NCI-H226 (cell line): Measurements from ENCODE around the gene EBP.
A peak's percentile ranks its signal among the peaks of the same experiment; 100 is the strongest.
"Not testable (repeated sequence)": the region's sequence is repeated elsewhere in the genome, so short reads cannot be mapped to it uniquely, and the experiment has no call there.

Source experiments
- DNase-seq: peaks from one replicate; pipeline ENCODE4 v3.0.0-alpha.2; 2015

The EBP gene

GRCh38 chrX:48531358-48531959 is 9.9 kb downstream of the EBP start:
- DNase-seq, result peak; percentile 63

- no peak for DNase-seq
Observed at GRCh38 chrX:48532161-48532560, 10.6 kb downstream of the EBP start.

- DNase-seq, result no peak
Observed at GRCh38 chrX:48533165-48533564, 11.6 kb downstream of the EBP start.

GRCh38 chrX:48538641-48539344 is 17.2 kb downstream of the EBP start:
- no peak for DNase-seq

GRCh38 chrX:48539345-48540027 is 17.9 kb downstream of the EBP start, which contains the start of gene TBC1D25:
Gene TBC1D25 (plus strand): TSS chrX:48539714. CDS start chrX:48539798, 84 bp downstream.
- DNase-seq, result peak; percentile 86

- no peak for DNase-seq
Observed at GRCh38 chrX:48540028-48540375, 18.4 kb downstream of the EBP start.

- no peak for DNase-seq
Observed at GRCh38 chrX:48540480-48540879, 18.9 kb downstream of the EBP start.

GRCh38 chrX:48541140-48541814 is 19.7 kb downstream of the EBP start:
- DNase-seq, result no peak

- DNase-seq, result no peak
Observed at GRCh38 chrX:48548871-48549270, 27.3 kb downstream of the EBP start.

- DNase-seq, result not testable (repeated sequence)
Observed at GRCh38 chrX:48555731-48556325, 34.2 kb downstream of the EBP start.

GRCh38 chrX:48558271-48558670 is 36.7 kb downstream of the EBP start:
- peak; percentile 84 for DNase-seq

- no peak for DNase-seq
Observed at GRCh38 chrX:48559636-48560035, 38.0 kb downstream of the EBP start.

GRCh38 chrX:48560056-48560455 is 38.4 kb downstream of the EBP start:
- no peak for DNase-seq

- DNase-seq, result no peak
Observed at GRCh38 chrX:48560681-48561080, 39.1 kb downstream of the EBP start.

GRCh38 chrX:48569958-48570357 is 48.4 kb downstream of the EBP start:
- peak; percentile 53 for DNase-seq

GRCh38 chrX:48573690-48574269 is 52.2 kb downstream of the EBP start:
- no peak for DNase-seq

GRCh38 chrX:48574270-48575266 is 53.0 kb downstream of the EBP start, which contains the start of gene RBM3:
Gene RBM3 (plus strand): TSS chrX:48574484. CDS start chrX:48575181, 697 bp downstream.
- DNase-seq, result peak; percentile 89

- DNase-seq, result no peak
Observed at GRCh38 chrX:48575642-48576041, 54.0 kb downstream of the EBP start.

- DNase-seq, result no peak
Observed at GRCh38 chrX:48576108-48576507, 54.5 kb downstream of the EBP start.
